Stimulated activated CD8-positive, alpha-beta memory T cell treated with anti-CD3 and anti-CD28 coated beads, Interleukin-2, amount 100 ng/mL, for 1 hour (primary cell): ENCODE data around the gene MSI1.
"Not testable (repeated sequence)": the region's sequence is repeated elsewhere in the genome, so short reads cannot be mapped to it uniquely, and the experiment has no call there.

Experiments used
- DNase-seq, 2 donors: peaks; one replicate each; pipeline ENCODE4 v3.0.0-alpha.2; 2020; ENCODE audit warnings: low read depth in 2 of 2

The MSI1 gene

GRCh38 chr12:120356567-120357030 is 12.4 kb downstream of the MSI1 start:
- DNase-seq, result peak; percentile 37 to 53

- DNase-seq, result no peak
These were observed 15.2 kb downstream of the MSI1 start for GRCh38 chr12:120353556-120354317.

GRCh38 chr12:120353136-120353535 is 15.8 kb downstream of the MSI1 start:
- DNase-seq, result no peak

GRCh38 chr12:120352117-120352516 is 16.8 kb downstream of the MSI1 start:
- DNase-seq, result no peak

- no peak for DNase-seq
These were observed 18.2 kb downstream of the MSI1 start for GRCh38 chr12:120350576-120351350.

- DNase-seq, result no peak
These were observed 21.2 kb downstream of the MSI1 start for GRCh38 chr12:120347766-120348165.

- DNase-seq, result no peak
These were observed 22.3 kb downstream of the MSI1 start for GRCh38 chr12:120346681-120347080.

GRCh38 chr12:120346031-120346430 is 22.9 kb downstream of the MSI1 start:
- DNase-seq, result no peak

GRCh38 chr12:120343692-120344091 is 25.3 kb downstream of the MSI1 start:
- DNase-seq, result no peak

GRCh38 chr12:120343039-120343537 is 25.9 kb downstream of the MSI1 start:
- DNase-seq, result no peak

GRCh38 chr12:120342175-120343038 is 26.6 kb downstream of the MSI1 start:
- no peak for DNase-seq

GRCh38 chr12:120339256-120339655 is 29.7 kb downstream of the MSI1 start:
- no peak for DNase-seq

GRCh38 chr12:120337730-120338129 is 31.2 kb downstream of the MSI1 start:
- DNase-seq, result no peak

GRCh38 chr12:120336392-120336791 is 32.6 kb downstream of the MSI1 start:
- DNase-seq, result not testable (repeated sequence)

- DNase-seq, result not testable (repeated sequence)
These were observed 33.5 kb downstream of the MSI1 start for GRCh38 chr12:120335447-120335846.

GRCh38 chr12:120332523-120332922 is 36.4 kb downstream of the MSI1 start:
- DNase-seq, result no peak

GRCh38 chr12:120332041-120332440 is 36.9 kb downstream of the MSI1 start:
- DNase-seq, result no peak

- no peak for DNase-seq
These were observed 37.6 kb downstream of the MSI1 start for GRCh38 chr12:120331390-120331789.

GRCh38 chr12:120328228-120328627 is 40.7 kb downstream of the MSI1 start:
- DNase-seq, result no peak

- DNase-seq, result no peak
These were observed 41.4 kb downstream of the MSI1 start, which contains the start of gene PLA2G1B for GRCh38 chr12:120327593-120327992. Gene PLA2G1B, minus strand, starts transcription at chr12:120327779. Its CDS starts 26 bp downstream, at chr12:120327753.

- no peak for DNase-seq
These were observed 44.0 kb downstream of the MSI1 start for GRCh38 chr12:120324841-120325417.
